Neuronal stem cell (in vitro differentiated cells): Measurements from ENCODE around the gene OSBPL9.

ENCODE experiments used
- DNase-seq: peaks from one replicate; pipeline ENCODE4 v3.0.0-alpha.2; 2013; ENCODE audit warnings: low spot score
- H2AFZ ChIP-seq: one replicate; pipeline ENCODE4 v1.6.1; 2013; ENCODE audit warnings: mild to moderate bottlenecking, low read length, inconsistent platforms
- H2AK5ac ChIP-seq: 2 replicates; pipeline ENCODE4 v1.6.1; 2013; ENCODE audit warnings: low read depth, mild to moderate bottlenecking, inconsistent platforms, low read length, moderate library complexity, mixed read lengths
- H2BK120ac ChIP-seq: 2 replicates; pipeline ENCODE4 v1.6.1; 2013; ENCODE audit warnings: low read depth, mild to moderate bottlenecking, inconsistent platforms, low read length, moderate library complexity, mixed read lengths
- H2BK12ac ChIP-seq: one replicate; pipeline ENCODE4 v1.6.1; 2013; ENCODE audit warnings: low read length, inconsistent platforms
- H2BK15ac ChIP-seq: 2 replicates; pipeline ENCODE4 v1.6.1; 2013; ENCODE audit warnings: mild to moderate bottlenecking, low read length, inconsistent platforms, mixed read lengths
- H2BK5ac ChIP-seq: one replicate; pipeline ENCODE4 v1.6.1; 2013; ENCODE audit warnings: inconsistent platforms, mild to moderate bottlenecking, low read length, moderate library complexity
- H3K14ac ChIP-seq: one replicate; pipeline ENCODE4 v1.6.1; 2013; ENCODE audit warnings: low read length, inconsistent platforms
- H3K18ac ChIP-seq: 2 replicates; pipeline ENCODE4 v1.6.1; 2013; ENCODE audit warnings: low read length, inconsistent platforms
- H3K23ac ChIP-seq: 2 replicates; pipeline ENCODE4 v1.6.1; 2013; ENCODE audit warnings: low read depth, mild to moderate bottlenecking, mixed read lengths, low read length, inconsistent platforms; ENCODE audit not compliant: poor library complexity
- H3K27ac ChIP-seq: replicated peaks from 3 replicates; pipeline ENCODE4 v1.5.1; 2013; ENCODE audit warnings: low read length, inconsistent platforms
- H3K27me3 ChIP-seq, 3 experiments: 2 replicates each; pipeline ENCODE4 v1.6.1; 2013; ENCODE audit warnings: low read length in 3 of 3, mild to moderate bottlenecking in 2 of 3, inconsistent platforms in 1 of 3, low read depth in 1 of 3, mixed read lengths in 1 of 3, moderate library complexity in 1 of 3; ENCODE audit not compliant: control insufficient read depth in 3 of 3, insufficient read depth in 3 of 3
- H3K36me3 ChIP-seq, 2 donors: replicated peaks in 1 of 2; 2 replicates each; pipeline ENCODE4 v1.6.1; 2013; ENCODE audit warnings: low read length in 2 of 2; ENCODE audit not compliant: control insufficient read depth in 2 of 2, insufficient read depth in 2 of 2
- H3K4ac ChIP-seq: 2 replicates; pipeline ENCODE4 v1.6.1; 2013; ENCODE audit warnings: inconsistent platforms, mild to moderate bottlenecking, low read length, moderate library complexity
- H3K4me1 ChIP-seq, 2 donors: 1 replicate in 1 of 2; 2 replicates in 1 of 2; pipeline ENCODE4 v1.6.1; 2013; ENCODE audit warnings: low read length in 2 of 2, low read depth in 1 of 2; ENCODE audit not compliant: control insufficient read depth in 2 of 2, insufficient read depth in 1 of 2
- H3K4me2 ChIP-seq: one replicate; pipeline ENCODE4 v1.6.1; 2013; ENCODE audit warnings: mild to moderate bottlenecking, low read length, inconsistent platforms; ENCODE audit not compliant: insufficient read depth, poor library complexity, severe bottlenecking
- H3K4me3 ChIP-seq, 2 donors: 2 replicates each; pipeline ENCODE4 v1.5.1; 2013; ENCODE audit warnings: low read length in 2 of 2, mild to moderate bottlenecking in 2 of 2, inconsistent platforms in 1 of 2, moderate library complexity in 1 of 2
- H3K79me1 ChIP-seq: one replicate; pipeline ENCODE4 v1.6.1; 2013; ENCODE audit warnings: low read depth, mild to moderate bottlenecking, inconsistent platforms, low read length, moderate library complexity
- H3K9ac ChIP-seq: one replicate; pipeline ENCODE4 v1.6.1; 2013; ENCODE audit warnings: mild to moderate bottlenecking, low read depth, low read length, inconsistent platforms; ENCODE audit not compliant: poor library complexity
- H3K9me3 ChIP-seq, 2 donors: replicated peaks in 1 of 2; 2 replicates each; pipeline versions ENCODE3 to v1.6.1; 2013; ENCODE audit warnings: low read length in 2 of 2, mild to moderate bottlenecking in 2 of 2, inconsistent platforms in 1 of 2, low read depth in 1 of 2, mixed read lengths in 1 of 2, moderate library complexity in 1 of 2; ENCODE audit not compliant: control insufficient read depth in 2 of 2, insufficient read depth in 1 of 2
- H4K8ac ChIP-seq: one replicate; pipeline ENCODE4 v1.6.1; 2013; ENCODE audit warnings: low read depth, mild to moderate bottlenecking, inconsistent platforms, low read length, moderate library complexity
- H4K91ac ChIP-seq: one replicate; pipeline ENCODE4 v1.6.1; 2013; ENCODE audit warnings: low read length, low read depth, mild to moderate bottlenecking, inconsistent platforms; ENCODE audit not compliant: poor library complexity
- WGBS, 2 donors: extraction: QIAGEN DNeasy Blood & Tissue Kit; methylation state at CpG; one replicate each; pipeline ENCODE4 v1.1.7; 2013; ENCODE audit warnings: missing lambda C conversion rate in 2 of 2, mixed read lengths in 1 of 2; ENCODE audit not compliant: insufficient read length in 2 of 2, insufficient replicate concordance in 1 of 2; ENCODE audit errors: extremely low coverage in 2 of 2; 5-methylcytosine and 5-hydroxymethylcytosine counted together

OSBPL9 gene

GRCh38 chr1:51575406-51576084 lies 41.3 kb upstream of the OSBPL9 start:
- Histone ChIP-seq H2BK120ac (no peak overlapping the region), H3K4me2 (no peak overlapping the region), H3K27me3 (peaks cover 0 to 9% (median 0%) of the 10 kb centered on the region in 3 experiments), H2BK12ac (no peak overlapping the region), H3K4me1 (peaks cover 0 to 3% of the 10 kb centered on the region in 2 donors), H3K79me1 (no peaks in the 10 kb centered on the region), H3K14ac (no peak overlapping the region), H3K36me3 (no peaks in the 10 kb centered on the region), H3K9me3 (no peaks in the 10 kb centered on the region), H2AK5ac (no peak overlapping the region), H3K4ac (no peak overlapping the region), H2BK15ac (no peak overlapping the region), H3K9ac (no peak overlapping the region), H3K4me3 (no peak overlapping the region), H2AFZ (no peak overlapping the region), H4K8ac (no peak overlapping the region), H2BK5ac (no peak overlapping the region), H3K23ac (no peak overlapping the region), H3K27ac (no peak overlapping the region), H3K18ac (no peak overlapping the region), H4K91ac (no peak overlapping the region)
- WGBS, 2 donors, result no CpG with 5 or more reads among the region's 8 CpGs
- DNase-seq, result no peak

DNA sequence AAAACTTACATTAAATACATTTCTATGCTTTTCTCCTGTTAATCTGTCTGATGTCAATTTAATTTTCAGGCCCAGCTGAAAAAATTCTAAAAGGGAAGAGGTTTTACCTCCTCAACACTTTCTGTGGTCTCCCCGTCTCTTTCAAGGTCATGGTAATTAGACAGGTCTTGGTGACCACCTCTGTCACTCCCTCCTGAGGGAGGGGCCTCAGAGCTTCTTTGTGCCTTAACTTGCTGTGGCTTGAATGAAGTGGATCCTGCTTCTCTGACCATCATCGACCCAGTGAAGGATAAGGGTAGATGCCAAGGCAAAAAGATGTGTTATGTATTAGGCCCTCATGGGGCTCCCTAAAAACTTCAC lies 40.8 kb upstream of the OSBPL9 start:
- no CpG with 5 or more reads among the region's 2 CpGs for WGBS, 2 donors
- no peak overlapping the region for H4K8ac ChIP-seq

GRCh38 chr1:51576923-51577322 lies 40.0 kb upstream of the OSBPL9 start:
- Histone ChIP-seq H3K4me2 (no peak overlapping the region), H2AFZ (no peak overlapping the region), H3K27ac (no peak overlapping the region), H3K4me3 (no peak overlapping the region), H4K8ac (no peak overlapping the region), H2BK12ac (no peak overlapping the region), H3K9me3 (no peaks in the 10 kb centered on the region), H4K91ac (no peak overlapping the region), H2AK5ac (no peak overlapping the region), H3K4me1 (no peaks in the 10 kb centered on the region), H3K14ac (no peak overlapping the region), H3K27me3 (peaks cover 0 to 5% (median 0%) of the 10 kb centered on the region in 3 experiments), H2BK120ac (no peak overlapping the region), H3K36me3 (no peaks in the 10 kb centered on the region), H3K4ac (no peak overlapping the region), H2BK5ac (no peak overlapping the region), H2BK15ac (no peak overlapping the region), H3K79me1 (no peaks in the 10 kb centered on the region), H3K9ac (no peak overlapping the region), H3K23ac (no peak overlapping the region), H3K18ac (no peak overlapping the region)
- no peak for DNase-seq
- no CpG with 5 or more reads among the region's 6 CpGs for WGBS, 2 donors

More for the DNA sequence above, 40.8 kb upstream of the OSBPL9 start:
- H2BK12ac ChIP-seq, result no peak overlapping the region
- no peak overlapping the region for H3K9ac ChIP-seq
- H3K4me2 ChIP-seq, result no peak overlapping the region
- H3K4me1 ChIP-seq, result peaks cover 0 to 3% of the 10 kb centered on the region in 2 donors
- H4K91ac ChIP-seq, result no peak overlapping the region
- no peak overlapping the region for H3K18ac ChIP-seq
- H2BK15ac ChIP-seq, result no peak overlapping the region
- no peak overlapping the region for H2AK5ac ChIP-seq
- H3K79me1 ChIP-seq, result no peaks in the 10 kb centered on the region
- no peak overlapping the region for H3K4ac ChIP-seq
- no peak overlapping the region for H3K27ac ChIP-seq
- no peak overlapping the region for H2BK5ac ChIP-seq
- H3K4me3 ChIP-seq, result no peak overlapping the region
- peaks cover 0 to 9% (median 0%) of the 10 kb centered on the region in 3 experiments for H3K27me3 ChIP-seq
- no peaks in the 10 kb centered on the region for H3K9me3 ChIP-seq
- H2BK120ac ChIP-seq, result no peak overlapping the region
- no peaks in the 10 kb centered on the region for H3K36me3 ChIP-seq
- H3K23ac ChIP-seq, result no peak overlapping the region
- H3K14ac ChIP-seq, result no peak overlapping the region
- no peak overlapping the region for H2AFZ ChIP-seq
- DNase-seq, result no peak

DNA sequence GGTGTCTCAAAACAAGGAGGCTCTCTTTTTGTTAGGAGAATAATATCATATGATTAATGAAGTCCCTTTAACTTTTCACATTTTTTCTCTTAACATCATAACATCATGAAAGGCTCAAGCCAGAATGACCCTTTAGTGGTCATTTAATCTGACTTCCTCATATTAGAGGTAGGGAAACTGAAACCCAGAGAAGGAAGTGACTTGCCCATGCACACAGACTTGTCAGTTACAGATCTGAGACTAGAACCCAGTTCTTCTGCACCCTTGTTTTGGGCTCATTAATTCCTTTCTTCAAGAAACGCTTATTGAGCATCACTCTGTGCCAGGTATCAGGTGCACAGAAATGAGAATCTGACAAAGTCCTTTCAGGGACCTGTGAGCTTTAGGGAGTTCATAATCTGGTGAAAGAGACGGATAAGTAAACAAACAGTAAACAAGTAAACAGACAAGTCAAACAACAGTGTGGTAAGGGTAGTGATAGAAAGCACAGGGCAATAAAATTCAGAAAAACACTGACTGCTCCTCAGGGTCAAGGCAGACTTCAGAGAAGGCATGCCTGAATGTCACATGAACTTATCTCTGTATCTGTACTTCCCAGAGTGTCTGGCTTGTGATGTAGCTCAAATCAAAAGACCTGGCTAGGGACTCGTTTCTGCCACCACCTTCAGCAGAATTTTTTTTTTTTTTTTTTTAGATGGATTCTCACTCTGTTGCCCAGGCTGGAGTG lies 38.3 kb upstream of the OSBPL9 start:
- Histone ChIP-seq H3K9me3 (no peaks in the 10 kb centered on the region), H3K4ac (no peak overlapping the region), H2AK5ac (no peak overlapping the region), H3K36me3 (no peaks in the 10 kb centered on the region), H3K79me1 (no peaks in the 10 kb centered on the region), H3K4me1 (no peaks in the 10 kb centered on the region), H3K27me3 (peaks cover 0 to 9% (median 0%) of the 10 kb centered on the region in 3 experiments), H3K18ac (no peak overlapping the region), H3K4me2 (no peak overlapping the region), H3K9ac (no peak overlapping the region), H4K91ac (no peak overlapping the region), H4K8ac (no peak overlapping the region), H2BK15ac (no peak overlapping the region), H3K4me3 (no peak overlapping the region), H2AFZ (no peak overlapping the region), H2BK5ac (no peak overlapping the region), H3K14ac (no peak overlapping the region), H2BK120ac (no peak overlapping the region), H3K23ac (no peak overlapping the region), H3K27ac (no peak overlapping the region), H2BK12ac (no peak overlapping the region)
- DNase-seq, result no peak
- WGBS, 2 donors, result no CpG with 5 or more reads among the region's 3 CpGs
